GM13977 (cell line): ENCODE data around the gene YBX1.

Experiments used
- DNase-seq: peaks from one replicate; pipeline ENCODE4 v3.0.0; 2012; ENCODE audit warnings: low spot score
- CTCF ChIP-seq: IDR thresholded peaks from 2 replicates; pipeline ENCODE4 v1.5.1; 2012; ENCODE audit warnings: mild to moderate bottlenecking, control low read depth; ENCODE audit not compliant: insufficient read depth; ENCODE audit errors: extremely low read depth, missing control alignments
- in situ Hi-C: fragments of 300-500 bp; cut with MboI; formaldehyde crosslinking; loops from one replicate; pipeline ENCODE4 v1.12.0; 2022; ENCODE audit warnings: low sequenced_read_pairs, low pct_unique_long_range_greater_than_20kb, mixed read lengths, inconsistent platforms; ENCODE audit not compliant: unreplicated experiment

Gene YBX1

GRCh38 chr1:42737986-42738677 is 55.9 kb downstream of the YBX1 start:
- in situ Hi-C loops: loop anchor here (25.0 kb wide), 1 partner anchor 401 kb away; the partner anchor contains the start of gene FOXJ3
- TF ChIP-seq CTCF: no peak
- no peak for DNase-seq

- in situ Hi-C loops: loop anchor here (25.0 kb wide), 1 partner anchor 401 kb away; the partner anchor contains the start of gene FOXJ3
- TF ChIP-seq CTCF: no peak
These were observed 56.5 kb downstream of the YBX1 start for GRCh38 chr1:42738678-42739226.

GRCh38 chr1:42739753-42740700 is 57.8 kb downstream of the YBX1 start, which contains the start of gene CLDN19:
CLDN19 (minus strand) TSS chr1:42740236; CDS start chr1:42740063, 173 bp downstream.
- TF ChIP-seq CTCF: no peak
- no peak for DNase-seq
- in situ Hi-C loops: loop anchor here (10.0 to 25.0 kb wide), 2 partner anchors 165 to 403 kb away; partner anchors contain the start of gene FOXJ3

More at GRCh38 chr1:42738678-42739226, 56.5 kb downstream of the YBX1 start:
- no peak for DNase-seq

- DNase-seq: no peak
- in situ Hi-C loops: loop anchor here (10.0 to 25.0 kb wide), 2 partner anchors 166 to 404 kb away; partner anchors contain the start of gene FOXJ3
- TF ChIP-seq CTCF: no peak
These were observed 58.8 kb downstream of the YBX1 start for GRCh38 chr1:42740851-42741580.

GRCh38 chr1:42741706-42742105 is 59.5 kb downstream of the YBX1 start:
- no peak for TF ChIP-seq CTCF
- no peak for DNase-seq
- in situ Hi-C loops: loop anchor here (10.0 to 25.0 kb wide), 2 partner anchors 167 to 404 kb away; partner anchors contain the start of gene FOXJ3
